K562 (cell line): ENCODE data around the gene PDE2A.

Source experiments
- CTCF ChIP-seq, 3 experiments: IDR thresholded peaks in 2 of 3; conservative IDR thresholded peaks in 1 of 3; 2 replicates each; pipeline ENCODE4 v1.5.1; 2011 to 2012; ENCODE audit warnings: low read length in 3 of 3, mild to moderate bottlenecking in 3 of 3, control low read depth in 2 of 3, improper control_type of control experiment in 1 of 3, inconsistent platforms in 1 of 3, low read depth in 1 of 3, mixed read lengths in 1 of 3, moderate library complexity in 1 of 3; ENCODE audit not compliant: insufficient read depth in 2 of 3
- ELK1 ChIP-seq: sonication (generic); formaldehyde crosslinking; IDR thresholded peaks from 2 replicates; pipeline ENCODE4 v1.8.1; 2022; ENCODE audit warnings: missing genetic modification reagents
- JUND ChIP-seq, 2 experiments: IDR thresholded peaks; 2 replicates in 1 of 2; 3 replicates in 1 of 2; pipeline ENCODE4 v1.6.1; 2011; ENCODE audit warnings: borderline replicate concordance in 2 of 2, low read depth in 2 of 2, low read length in 2 of 2, improper control_type of control experiment in 1 of 2, missing biosample characterization in 1 of 2, missing genetic modification characterization in 1 of 2, missing genetic modification reagents in 1 of 2
- MYC ChIP-seq, 2 experiments: fragments of 250-450 bp in 1 of 2; sonication (Bioruptor Pico) in 1 of 2; IDR thresholded peaks; 2 replicates each; pipeline versions ENCODE4 v1.5.1 to v1.6.1; 2012 to 2021; ENCODE audit warnings: low read depth in 2 of 2, borderline replicate concordance in 1 of 2, improper control_type of control experiment in 1 of 2, low read length in 1 of 2, mild to moderate bottlenecking in 1 of 2, moderate library complexity in 1 of 2
- TGIF2 ChIP-seq: sonication (generic); formaldehyde crosslinking; IDR thresholded peaks from 2 replicates; pipeline ENCODE4 v1.8.1; 2022; ENCODE audit warnings: mild to moderate bottlenecking, missing genetic modification reagents, moderate library complexity

- TF ChIP-seq JUND (IDR thresholded peaks at IDR 0.05; ENCODE audit: borderline replicate concordance, low read depth, low read length), result no peak
- TF ChIP-seq JUND (tag; IDR thresholded peaks at IDR 0.05; ENCODE audit: borderline replicate concordance, low read depth, low read length), result no peak
- no peak for TF ChIP-seq ELK1 (CRISPR knock-in tag)
- TF ChIP-seq CTCF (IDR thresholded peaks at IDR 0.05 in 2 of 3, conservative IDR thresholded peaks at IDR 0.05 in 1 of 3; ENCODE audit: insufficient read depth in 2 of 3, low read depth in 1 of 3, low read length in 3 of 3), result no peak
- TF ChIP-seq MYC (IDR thresholded peaks at IDR 0.05; ENCODE audit: low read depth, low read length), result no peak
- no peak for TF ChIP-seq MYC (CRISPR knock-in tag; IDR thresholded peaks at IDR 0.05; ENCODE audit: borderline replicate concordance, low read depth)
- no peak for TF ChIP-seq TGIF2 (CRISPR knock-in tag)
Observed at GRCh38 chr11:72716788-72717435, 42.7 kb upstream of the PDE2A start.
